GM10248 (cell line): ENCODE measurements around the gene NADSYN1.
A peak's percentile ranks its signal among the peaks of the same experiment; 100 is the strongest.
"Not testable (repeated sequence)": the region's sequence is repeated elsewhere in the genome, so short reads cannot be mapped to it uniquely, and the experiment has no call there.

Source experiments
- CTCF ChIA-PET: fragments of 300-600 bp; sonication (Branson Sonifier 250); formaldehyde crosslinking; extraction: SDS; loops from one replicate; lab custom pipeline; 2021; ENCODE audit warnings: antibody characterized with exemption; lab: Yijun Ruan, JAX
- POLR2A ChIA-PET: fragments of 350-650 bp; sonication (Branson Sonifier 250); formaldehyde crosslinking; extraction: SDS; loops from one replicate; lab custom pipeline; 2020; ENCODE audit warnings: antibody characterized with exemption; lab: Yijun Ruan, JAX
- DNase-seq: peaks from one replicate; pipeline ENCODE4 v3.0.0; 2012; ENCODE audit errors: extremely low spot score
- TF ChIP-seq, protein P1 (sequence below): IDR thresholded peaks from 2 replicates; pipeline ENCODE4 v1.5.1; 2012; ENCODE audit warnings: mild to moderate bottlenecking, low read depth; ENCODE audit errors: extremely low read depth, missing control alignments, control extremely low read depth

Gene NADSYN1

DNA sequence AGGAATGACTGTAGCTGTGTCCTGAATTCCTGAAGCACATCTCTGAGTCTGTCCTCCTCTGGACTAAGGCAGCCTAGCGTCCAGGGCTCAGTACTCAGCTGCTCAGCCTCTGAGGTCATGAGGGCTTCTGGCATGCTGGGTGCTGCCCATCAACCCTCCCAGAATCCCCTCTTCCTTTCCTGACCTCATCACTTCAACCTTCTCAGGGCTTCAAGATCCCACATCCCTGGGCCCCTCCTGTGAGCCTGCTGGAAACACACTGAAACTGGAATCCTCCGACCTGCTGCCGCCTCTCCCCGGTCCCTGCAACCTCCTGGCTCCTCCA is 85.6 kb downstream of the NADSYN1 start:
- ChIA-PET CTCF (interaction anchor here (1.0 kb wide), 1 partner anchor 33 kb away, joined by 3 read pairs; no protein-coding TSS in a partner anchor), POLR2A (no interaction called here)
- TF ChIP-seq, protein P1, sequence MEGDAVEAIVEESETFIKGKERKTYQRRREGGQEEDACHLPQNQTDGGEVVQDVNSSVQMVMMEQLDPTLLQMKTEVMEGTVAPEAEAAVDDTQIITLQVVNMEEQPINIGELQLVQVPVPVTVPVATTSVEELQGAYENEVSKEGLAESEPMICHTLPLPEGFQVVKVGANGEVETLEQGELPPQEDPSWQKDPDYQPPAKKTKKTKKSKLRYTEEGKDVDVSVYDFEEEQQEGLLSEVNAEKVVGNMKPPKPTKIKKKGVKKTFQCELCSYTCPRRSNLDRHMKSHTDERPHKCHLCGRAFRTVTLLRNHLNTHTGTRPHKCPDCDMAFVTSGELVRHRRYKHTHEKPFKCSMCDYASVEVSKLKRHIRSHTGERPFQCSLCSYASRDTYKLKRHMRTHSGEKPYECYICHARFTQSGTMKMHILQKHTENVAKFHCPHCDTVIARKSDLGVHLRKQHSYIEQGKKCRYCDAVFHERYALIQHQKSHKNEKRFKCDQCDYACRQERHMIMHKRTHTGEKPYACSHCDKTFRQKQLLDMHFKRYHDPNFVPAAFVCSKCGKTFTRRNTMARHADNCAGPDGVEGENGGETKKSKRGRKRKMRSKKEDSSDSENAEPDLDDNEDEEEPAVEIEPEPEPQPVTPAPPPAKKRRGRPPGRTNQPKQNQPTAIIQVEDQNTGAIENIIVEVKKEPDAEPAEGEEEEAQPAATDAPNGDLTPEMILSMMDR, result no peak
- DNase-seq, result no peak

DNA sequence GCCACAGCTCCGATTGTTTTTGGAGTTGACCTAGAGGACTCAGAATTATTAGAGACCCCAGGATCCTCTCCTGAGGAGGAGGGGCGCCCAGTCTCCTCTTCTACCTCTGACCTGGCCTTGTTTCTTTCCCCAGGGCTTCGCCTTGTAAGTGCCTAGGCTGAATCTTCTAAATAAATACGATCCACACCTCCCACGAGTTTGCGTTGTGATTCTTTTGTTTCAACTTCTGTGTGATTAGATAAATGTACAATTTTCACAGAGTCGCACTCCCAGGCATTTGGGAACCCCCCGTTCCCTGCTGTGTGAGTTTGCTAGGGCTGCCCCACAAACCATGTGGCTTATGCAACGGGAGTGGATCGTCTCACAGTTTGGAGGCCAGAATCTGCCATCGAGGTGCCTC is 86.0 kb downstream of the NADSYN1 start:
- TF ChIP-seq, protein P1, result no peak
- ChIA-PET CTCF (interaction anchor here (1.0 kb wide), 1 partner anchor 34 kb away, joined by 3 read pairs; no protein-coding TSS in a partner anchor), POLR2A (no interaction called here)
- no peak for DNase-seq

DNA sequence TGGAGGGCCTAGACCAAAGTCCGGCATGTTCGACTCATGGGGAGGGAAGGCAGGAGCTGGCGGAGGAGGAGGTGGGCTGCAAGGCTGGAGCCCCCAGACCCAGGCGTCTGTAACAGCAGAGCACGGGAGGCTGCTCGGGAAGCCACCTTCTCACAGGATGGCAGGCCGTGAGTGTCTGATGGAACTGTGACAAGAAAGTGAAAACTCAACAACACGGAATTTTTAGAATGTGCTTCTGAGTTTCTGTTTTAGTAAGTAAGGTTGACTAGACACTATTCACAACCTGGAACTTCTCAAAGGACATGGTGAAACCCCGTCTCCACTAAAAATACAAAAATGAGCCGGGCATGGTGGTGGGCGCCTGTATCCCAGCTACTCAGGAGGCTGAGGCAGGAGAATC is 87.0 kb downstream of the NADSYN1 start:
- CTCF ChIA-PET, result interaction anchor here (1.4 kb wide), 1 partner anchor 10 kb away, joined by 5 read pairs; no protein-coding TSS in a partner anchor
- POLR2A ChIA-PET, result not testable (repeated sequence)
- DNase-seq, result peak; percentile 59

DNA sequence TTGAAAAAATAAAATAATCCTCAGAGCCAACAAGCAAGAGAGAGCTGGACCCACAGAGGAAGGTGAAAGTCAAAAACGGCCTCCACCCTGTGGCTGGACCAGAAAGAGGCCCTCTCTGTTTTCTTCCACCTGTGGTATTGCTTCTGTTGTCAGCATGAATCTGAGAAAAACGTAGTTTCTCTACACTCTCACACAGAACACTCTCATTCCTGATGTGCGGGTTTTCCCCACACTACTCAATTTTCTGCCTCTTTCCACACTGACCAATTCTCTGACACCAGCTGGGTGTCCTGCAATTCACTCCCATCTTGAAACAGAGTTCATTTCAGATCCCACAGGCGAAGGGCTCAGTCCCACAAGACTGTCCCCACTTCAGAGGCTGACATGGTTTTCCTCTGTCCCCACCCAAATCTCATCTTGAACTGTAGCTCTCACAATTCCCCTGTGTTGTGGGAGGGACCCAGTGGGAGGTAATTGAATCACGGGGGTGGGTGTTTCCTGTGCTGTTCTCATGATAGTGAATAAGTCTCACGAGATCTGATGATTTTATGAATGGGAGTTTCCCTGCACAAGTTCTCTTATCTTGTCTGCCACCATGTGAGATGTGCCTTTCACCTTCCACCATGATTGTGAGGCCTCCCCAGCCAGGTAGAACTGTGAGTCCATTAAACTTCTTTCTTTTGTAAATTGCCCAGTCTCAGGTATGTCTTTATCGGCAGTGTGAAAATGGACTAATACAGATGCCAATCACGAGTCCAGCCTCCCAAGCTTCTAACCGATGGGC is 87.7 kb downstream of the NADSYN1 start:
- CTCF ChIA-PET, result interaction anchor here (1.4 kb wide), 1 partner anchor 9 kb away, joined by 5 read pairs; no protein-coding TSS in a partner anchor
- DNase-seq, POLR2A ChIA-PET: not testable (repeated sequence)

DNA sequence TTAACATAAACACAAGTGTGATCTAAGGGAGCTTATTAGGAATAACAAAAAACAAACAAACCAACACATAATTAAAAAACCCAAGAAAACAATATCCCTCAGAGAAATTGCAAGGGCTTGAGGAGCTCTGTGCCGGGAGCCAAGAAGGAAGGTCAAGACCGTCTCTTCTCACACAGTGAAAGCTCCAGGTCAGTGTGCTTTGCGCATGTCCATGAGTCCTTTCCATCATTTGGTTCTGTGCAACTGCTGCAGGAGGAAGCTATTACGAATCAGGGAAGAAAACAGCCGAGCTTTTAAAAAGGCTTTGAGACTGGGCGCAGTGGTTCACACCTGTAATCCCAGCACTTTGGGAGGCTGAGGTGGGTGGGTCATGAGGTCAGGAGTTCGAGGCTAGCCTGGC is 89.4 kb downstream of the NADSYN1 start:
- CTCF ChIA-PET, result interaction anchor here (1.2 to 2.7 kb wide), 2 partner anchors 21 to 38 kb away, joined by 5 to 13 read pairs; no protein-coding TSS in a partner anchor
- DNase-seq, result no peak
- POLR2A ChIA-PET, result no interaction called here
- TF ChIP-seq, protein P1, result no peak

DNA sequence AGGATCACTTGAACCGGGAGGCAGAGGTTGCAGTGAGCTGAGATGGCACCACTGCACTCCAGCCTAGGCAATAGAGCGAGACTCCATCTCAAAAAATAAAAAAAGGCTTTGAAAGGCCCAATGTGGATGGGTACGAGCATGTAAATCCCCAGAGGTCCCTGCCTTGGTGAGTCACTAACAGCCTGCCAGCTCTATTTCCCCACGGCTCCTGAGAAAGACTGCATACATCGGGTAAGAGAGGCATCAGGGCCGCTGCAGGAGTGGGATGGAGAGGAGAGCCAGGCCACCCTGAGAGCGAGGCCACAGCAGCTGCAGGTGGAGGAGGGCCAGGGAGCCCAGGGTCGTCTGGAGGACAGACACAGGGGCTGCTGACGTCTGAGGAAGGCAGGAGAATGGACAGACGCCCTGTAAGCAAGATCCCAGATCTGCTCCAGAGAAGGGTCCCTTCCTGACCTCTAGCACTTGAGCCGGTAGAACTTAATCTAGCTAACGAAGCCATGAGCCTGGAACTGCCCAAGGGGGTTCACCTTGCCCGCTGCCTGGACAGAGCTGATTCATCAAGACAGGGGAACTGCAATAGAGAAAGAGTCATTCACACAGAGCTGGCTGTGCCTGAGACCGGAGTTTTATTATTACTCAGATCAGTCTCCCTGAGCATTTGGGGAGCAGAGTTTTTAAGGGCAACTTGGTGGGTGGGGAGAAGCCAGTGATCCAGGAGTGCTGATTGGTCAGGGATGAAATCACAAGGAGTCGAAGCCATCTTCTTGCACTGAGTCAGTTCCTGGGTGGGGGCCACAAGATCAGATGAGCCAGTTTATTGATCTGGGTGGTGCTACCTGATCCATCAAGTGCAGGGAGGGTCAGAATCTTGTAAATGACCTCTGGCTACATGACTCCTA is 90.1 kb downstream of the NADSYN1 start:
- CTCF ChIA-PET, result interaction anchor here (1.2 to 2.7 kb wide), 2 partner anchors 20 to 37 kb away, joined by 5 to 13 read pairs; no protein-coding TSS in a partner anchor
- POLR2A ChIA-PET, result no interaction called here

DNA sequence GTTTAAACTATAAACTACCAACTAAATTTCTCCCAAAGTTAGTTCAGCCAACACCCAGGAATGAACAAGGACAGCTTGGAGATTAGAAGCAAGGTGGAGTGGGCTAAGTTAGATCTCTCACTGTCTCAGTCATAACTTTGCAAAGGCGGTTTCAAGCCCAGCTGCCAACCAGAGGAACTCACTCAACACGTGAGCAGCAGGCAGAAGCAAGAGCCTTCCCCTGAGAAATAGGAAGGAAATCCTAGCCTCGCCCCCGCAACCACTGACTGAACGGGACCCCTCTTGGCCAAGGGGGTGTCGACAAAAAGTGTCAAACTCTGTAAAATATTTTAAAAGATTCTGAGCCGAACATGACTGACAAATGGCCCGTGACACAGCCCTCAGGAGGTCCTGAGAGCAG is 90.9 kb downstream of the NADSYN1 start:
- CTCF ChIA-PET, result interaction anchor here (2.7 kb wide), 1 partner anchor 19 kb away, joined by 13 read pairs; no protein-coding TSS in a partner anchor
- DNase-seq, result no peak
- TF ChIP-seq, protein P1, result no peak
- POLR2A ChIA-PET, result no interaction called here

More for the DNA sequence above, 90.1 kb downstream of the NADSYN1 start:
- TF ChIP-seq, protein P1, result no peak
- no peak for DNase-seq
